GM15510 (cell line): ENCODE measurements around the gene RPL35A.

ENCODE experiments used
- POLR2A ChIP-seq: IDR thresholded peaks from 3 replicates; pipeline ENCODE4 v1.6.1; 2011; ENCODE audit warnings: borderline replicate concordance; ENCODE audit not compliant: insufficient read length; ENCODE audit errors: extremely low read depth

The RPL35A gene

GRCh38 chr3:197963019-197963637 lies 13.1 kb downstream of the RPL35A start:
- TF ChIP-seq POLR2A = no peak

- TF ChIP-seq POLR2A = no peak
These were observed 20.6 kb downstream of the RPL35A start for GRCh38 chr3:197970588-197970987.

GRCh38 chr3:197974016-197974415 lies 24.0 kb downstream of the RPL35A start:
- TF ChIP-seq POLR2A = no peak

GRCh38 chr3:197975311-197975710 lies 25.3 kb downstream of the RPL35A start:
- no peak for TF ChIP-seq POLR2A

GRCh38 chr3:197983076-197983475 lies 33.1 kb downstream of the RPL35A start:
- no peak for TF ChIP-seq POLR2A

- TF ChIP-seq POLR2A = no peak
These were observed 39.7 kb downstream of the RPL35A start for GRCh38 chr3:197989651-197990050.

GRCh38 chr3:197994736-197995135 lies 44.7 kb downstream of the RPL35A start:
- no peak for TF ChIP-seq POLR2A

GRCh38 chr3:197996855-197997254 lies 46.9 kb downstream of the RPL35A start:
- no peak for TF ChIP-seq POLR2A

GRCh38 chr3:197997936-197998335 lies 47.9 kb downstream of the RPL35A start:
- TF ChIP-seq POLR2A = no peak
